GM11168 (cell line): Measurements from ENCODE around the gene KRTAP29-1.

ENCODE experiments used
- in situ Hi-C: fragments of 300-500 bp; cut with MboI; formaldehyde crosslinking; loops from one replicate; pipeline ENCODE4 v1.12.0; 2022; ENCODE audit warnings: low sequenced_read_pairs; ENCODE audit not compliant: unreplicated experiment

KRTAP29-1 gene

GRCh38 chr17:41329279-41329948, 26.8 kb upstream of the KRTAP29-1 start:
- in situ Hi-C loops = no loop called here

- in situ Hi-C loops = no loop called here
These were observed 25.6 kb upstream of the KRTAP29-1 start for GRCh38 chr17:41328207-41328606.

DNA sequence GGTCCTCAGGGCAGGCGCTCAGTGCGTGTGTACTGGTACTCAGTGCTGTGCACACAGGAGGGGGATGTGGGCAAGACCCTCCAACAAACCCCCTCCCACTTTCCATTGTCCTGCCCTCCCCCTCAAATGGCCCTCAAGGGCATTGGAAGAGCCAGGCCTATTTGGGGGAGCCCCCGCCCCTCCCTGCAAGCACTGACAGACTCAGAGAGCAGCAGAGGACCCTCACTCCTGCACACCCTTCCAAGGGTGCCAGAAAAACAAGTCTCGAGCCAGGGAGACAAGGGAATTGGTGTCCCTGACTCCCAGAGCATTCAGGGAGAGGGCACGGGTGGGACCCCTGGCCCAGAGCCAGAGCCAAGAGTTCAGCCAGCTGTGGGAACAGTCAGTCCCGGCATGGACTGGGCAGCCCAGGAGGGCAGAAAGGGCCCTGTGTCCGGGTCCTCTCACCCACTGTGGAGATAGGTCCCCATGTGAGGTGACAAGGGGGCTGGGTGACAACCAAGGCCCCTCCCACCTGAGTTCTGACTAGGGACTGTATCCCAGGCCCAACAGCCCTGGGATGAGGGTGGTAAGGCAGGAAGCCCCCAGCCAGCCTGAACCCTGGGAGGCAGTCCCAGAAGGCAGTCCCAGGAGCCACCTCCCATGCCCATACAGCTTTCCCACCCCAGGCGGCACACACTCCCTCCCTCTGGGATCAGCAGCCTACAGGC, 24.9 kb upstream of the KRTAP29-1 start:
- in situ Hi-C loops = no loop called here

- in situ Hi-C loops = no loop called here
These were observed 23.8 kb upstream of the KRTAP29-1 start for GRCh38 chr17:41326173-41327145.

- in situ Hi-C loops = no loop called here
These were observed 23.0 kb upstream of the KRTAP29-1 start for GRCh38 chr17:41325611-41326010.

DNA sequence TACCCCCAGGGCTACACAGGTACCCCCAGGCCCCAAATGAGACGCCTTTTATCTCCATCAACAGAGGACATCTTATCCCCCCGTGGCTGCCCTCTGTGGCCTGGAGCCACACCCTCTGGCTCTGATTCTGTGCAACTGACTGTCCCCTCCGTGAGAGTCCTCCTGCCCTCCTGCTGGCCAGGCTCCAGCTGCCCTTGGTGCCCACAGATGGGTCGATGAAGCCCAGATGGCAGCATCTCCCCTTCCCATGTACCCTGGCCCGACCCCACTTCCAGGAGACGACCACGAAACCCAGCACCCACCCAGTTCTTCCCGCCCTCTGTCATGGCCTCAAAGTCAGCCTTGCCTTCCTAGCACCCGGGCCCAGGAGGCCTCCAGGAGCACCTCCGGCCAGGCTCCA, 22.5 kb upstream of the KRTAP29-1 start:
- in situ Hi-C loops = no loop called here

- in situ Hi-C loops = loop anchor here (25.0 kb wide), 1 partner anchor 412 kb away; no protein-coding TSS in a partner anchor
These were observed 21.8 kb upstream of the KRTAP29-1 start for GRCh38 chr17:41324180-41325075.

DNA sequence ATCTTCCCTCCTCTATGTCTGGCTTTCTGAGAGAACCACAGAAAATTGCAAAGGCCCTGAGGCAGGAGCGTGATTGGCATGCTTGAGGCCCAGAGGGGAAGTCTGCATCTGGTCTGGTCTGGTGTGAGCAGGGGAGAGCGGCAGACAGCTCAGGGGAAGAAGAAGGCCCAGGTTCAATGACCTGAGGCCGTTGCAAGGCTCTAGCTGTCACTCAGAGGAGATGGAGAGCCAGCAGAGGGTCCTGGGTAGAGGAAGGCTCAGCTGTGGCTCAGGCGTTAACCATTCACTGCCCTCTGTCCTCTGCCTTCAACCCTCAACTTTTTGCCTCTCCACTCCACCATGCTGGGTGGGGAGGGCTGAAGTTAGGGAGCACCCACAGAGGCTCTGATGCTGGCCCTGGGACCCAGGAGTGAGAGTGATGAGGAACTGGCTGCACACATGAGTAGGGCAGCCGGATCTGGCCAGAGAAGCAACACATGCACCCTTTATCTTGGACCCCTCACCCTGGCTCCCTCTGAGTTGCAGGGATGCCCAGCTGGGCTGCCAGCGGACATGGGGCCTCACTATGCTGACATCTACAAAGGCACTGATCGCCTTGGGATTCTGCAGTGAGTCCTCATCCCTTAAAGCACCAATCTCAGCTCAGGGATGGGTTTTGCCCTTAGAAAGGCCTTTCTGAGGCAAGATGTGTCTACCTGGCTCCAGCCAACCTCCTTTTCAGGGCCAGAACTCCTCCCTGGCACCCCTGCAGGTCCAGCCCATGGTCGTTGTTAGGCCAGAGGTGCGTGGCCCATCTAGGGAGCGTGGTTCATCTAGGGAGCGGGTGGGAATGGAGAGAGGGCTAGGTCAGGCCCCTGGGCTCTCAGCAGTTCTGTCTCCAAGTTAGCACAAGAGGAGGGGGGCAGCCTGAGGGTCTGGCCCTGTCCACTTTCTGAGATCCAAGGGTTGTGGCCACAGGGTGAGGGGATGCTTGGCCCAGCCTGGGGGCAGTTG, 20.5 kb upstream of the KRTAP29-1 start:
- in situ Hi-C loops = loop anchor here (25.0 kb wide), 1 partner anchor 411 kb away; no protein-coding TSS in a partner anchor

GRCh38 chr17:41322094-41322902, 19.6 kb upstream of the KRTAP29-1 start:
- in situ Hi-C loops = loop anchor here (25.0 kb wide), 1 partner anchor 410 kb away; no protein-coding TSS in a partner anchor

- in situ Hi-C loops = loop anchor here (25.0 kb wide), 1 partner anchor 406 kb away; no protein-coding TSS in a partner anchor
These were observed 15.6 kb upstream of the KRTAP29-1 start for GRCh38 chr17:41318231-41318630.

GRCh38 chr17:41315814-41316445, 13.3 kb upstream of the KRTAP29-1 start:
- in situ Hi-C loops = loop anchor here (25.0 kb wide), 1 partner anchor 404 kb away; no protein-coding TSS in a partner anchor

DNA sequence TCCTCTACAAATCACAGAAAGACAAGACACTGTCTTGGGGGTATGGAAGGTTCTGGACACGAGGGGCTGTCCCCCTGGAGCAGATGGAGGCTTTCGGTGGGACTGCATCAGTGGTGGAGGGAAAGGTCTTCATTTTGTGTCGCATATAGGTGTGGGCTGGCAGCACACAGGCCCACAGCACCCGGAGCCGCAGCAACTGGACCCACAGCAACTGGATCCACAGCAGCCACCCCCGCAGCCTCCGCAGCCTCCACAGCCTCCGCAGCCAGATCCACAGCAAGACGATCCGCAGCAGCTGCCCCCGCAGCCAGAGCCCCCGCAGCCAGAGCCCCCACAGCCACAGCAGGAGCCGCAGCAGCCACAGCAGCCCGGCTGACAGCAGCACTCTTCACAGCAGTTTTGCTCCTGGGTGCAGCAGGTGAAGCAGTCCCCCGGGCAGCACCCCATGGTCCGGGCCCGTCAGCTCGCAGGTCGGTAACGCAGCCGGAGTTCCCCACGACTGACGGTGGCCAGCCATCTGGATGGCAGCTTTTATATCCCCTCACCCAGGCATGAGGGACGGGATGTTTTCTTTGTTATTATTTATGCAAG, 12.6 kb upstream of the KRTAP29-1 start, which contains the start of gene KRTAP17-1:
TSS of gene KRTAP17-1 (minus strand) at position 507 of the 591 bp plus-strand sequence. CDS start at position 447, 60 bp downstream.
- in situ Hi-C loops = loop anchor here (25.0 kb wide), 1 partner anchor 403 kb away; no protein-coding TSS in a partner anchor

GRCh38 chr17:41311111-41311510, 8.5 kb upstream of the KRTAP29-1 start:
- in situ Hi-C loops = loop anchor here (25.0 kb wide), 1 partner anchor 399 kb away; no protein-coding TSS in a partner anchor

GRCh38 chr17:41308918-41309359, 6.3 kb upstream of the KRTAP29-1 start, which contains the start of gene KRTAP16-1:
KRTAP16-1 (minus strand) TSS chr17:41309309; CDS start chr17:41309253, 56 bp downstream.
- in situ Hi-C loops = loop anchor here (25.0 kb wide), 1 partner anchor 397 kb away; no protein-coding TSS in a partner anchor

GRCh38 chr17:41308251-41308917, 5.7 kb upstream of the KRTAP29-1 start:
- in situ Hi-C loops = loop anchor here (25.0 kb wide), 1 partner anchor 396 kb away; no protein-coding TSS in a partner anchor
